Trophoblast cell (in vitro differentiated cells and primary cell): ENCODE results near the gene LGALS1.

Experiments
- DNase-seq, 2 donors: peaks; one replicate each; pipeline ENCODE4 v3.0.0-alpha.2; 2016
- H2AFZ ChIP-seq: 2 replicates; pipeline ENCODE4 v1.6.1; 2013; ENCODE audit warnings: low read length, moderate library complexity, mild to moderate bottlenecking; ENCODE audit not compliant: insufficient read depth, poor library complexity
- H2AK5ac ChIP-seq: 2 replicates; pipeline ENCODE4 v1.6.1; 2013; ENCODE audit warnings: mild to moderate bottlenecking, low read length
- H2BK120ac ChIP-seq: 2 replicates; pipeline ENCODE4 v1.6.1; 2013; ENCODE audit warnings: low read length, mild to moderate bottlenecking, moderate library complexity; ENCODE audit not compliant: insufficient read depth, poor library complexity
- H2BK12ac ChIP-seq: 2 replicates; pipeline ENCODE4 v1.6.1; 2013; ENCODE audit warnings: mild to moderate bottlenecking, low read length, moderate library complexity
- H2BK5ac ChIP-seq: 2 replicates; pipeline ENCODE4 v1.6.1; 2013; ENCODE audit warnings: low read length, low read depth, moderate library complexity, mild to moderate bottlenecking; ENCODE audit not compliant: poor library complexity
- H3K14ac ChIP-seq: 2 replicates; pipeline ENCODE4 v1.6.1; 2013; ENCODE audit warnings: mild to moderate bottlenecking, low read length
- H3K18ac ChIP-seq: 2 replicates; pipeline ENCODE4 v1.6.1; 2013; ENCODE audit warnings: mild to moderate bottlenecking, low read length
- H3K23ac ChIP-seq: 2 replicates; pipeline ENCODE4 v1.6.1; 2013; ENCODE audit warnings: low read length
- H3K27ac ChIP-seq: 2 replicates; pipeline ENCODE4 v1.5.1; 2013; ENCODE audit warnings: low read depth, mild to moderate bottlenecking, inconsistent platforms, low read length, moderate library complexity
- H3K27me3 ChIP-seq: 2 replicates; pipeline ENCODE4 v1.6.1; 2013; ENCODE audit warnings: inconsistent platforms, mild to moderate bottlenecking, low read length, moderate library complexity; ENCODE audit not compliant: insufficient read depth
- H3K36me3 ChIP-seq, 2 experiments: 1 replicate in 1 of 2; 2 replicates in 1 of 2; pipeline ENCODE4 v1.6.1; 2013; ENCODE audit warnings: low read length in 2 of 2, mild to moderate bottlenecking in 2 of 2, moderate library complexity in 1 of 2; ENCODE audit not compliant: insufficient read depth in 2 of 2, control insufficient read depth in 1 of 2
- H3K4ac ChIP-seq: 2 replicates; pipeline ENCODE4 v1.6.1; 2013; ENCODE audit warnings: low read depth, mild to moderate bottlenecking, low read length, moderate library complexity
- H3K4me1 ChIP-seq, 2 experiments: 1 replicate in 1 of 2; 2 replicates in 1 of 2; pipeline ENCODE4 v1.6.1; 2013; ENCODE audit warnings: low read length in 2 of 2, mild to moderate bottlenecking in 2 of 2, moderate library complexity in 1 of 2; ENCODE audit not compliant: insufficient read depth in 2 of 2, control insufficient read depth in 1 of 2
- H3K4me2 ChIP-seq: 2 replicates; pipeline ENCODE4 v1.6.1; 2013; ENCODE audit warnings: inconsistent platforms, mild to moderate bottlenecking, low read length, moderate library complexity
- H3K4me3 ChIP-seq: 2 replicates; pipeline ENCODE4 v1.5.1; 2013; ENCODE audit warnings: mild to moderate bottlenecking, low read depth, low read length, inconsistent platforms
- H3K79me1 ChIP-seq: one replicate; pipeline ENCODE4 v1.6.1; 2013; ENCODE audit warnings: low read length
- H3K79me2 ChIP-seq: 2 replicates; pipeline ENCODE4 v1.6.1; 2013; ENCODE audit warnings: low read length, mild to moderate bottlenecking; ENCODE audit not compliant: control insufficient read depth, insufficient read depth, poor library complexity
- H3K9ac ChIP-seq: 2 replicates; pipeline ENCODE4 v1.6.1; 2013; ENCODE audit warnings: mild to moderate bottlenecking, low read length
- H3K9me3 ChIP-seq: 2 replicates; pipeline ENCODE4 v1.6.1; 2013; ENCODE audit warnings: low read depth, mild to moderate bottlenecking, control low read depth, inconsistent platforms, low read length; ENCODE audit not compliant: insufficient read depth
- H4K12ac ChIP-seq: 2 replicates; pipeline ENCODE4 v1.6.1; 2013; ENCODE audit warnings: low read depth, mild to moderate bottlenecking, low read length, moderate library complexity
- H4K8ac ChIP-seq: 2 replicates; pipeline ENCODE4 v1.6.1; 2013; ENCODE audit warnings: low read depth, mild to moderate bottlenecking, low read length, moderate library complexity
- H4K91ac ChIP-seq: one replicate; pipeline ENCODE4 v1.6.1; 2013; ENCODE audit warnings: low read depth, mild to moderate bottlenecking, low read length, moderate library complexity
- WGBS: extraction: QIAGEN DNeasy Blood & Tissue Kit; methylation state at CpG from one replicate; pipeline ENCODE4 v1.1.7; 2013; ENCODE audit warnings: missing lambda C conversion rate; ENCODE audit not compliant: insufficient read length, insufficient coverage; ENCODE audit errors: extremely low coverage; 5-methylcytosine and 5-hydroxymethylcytosine counted together

The LGALS1 gene

DNA sequence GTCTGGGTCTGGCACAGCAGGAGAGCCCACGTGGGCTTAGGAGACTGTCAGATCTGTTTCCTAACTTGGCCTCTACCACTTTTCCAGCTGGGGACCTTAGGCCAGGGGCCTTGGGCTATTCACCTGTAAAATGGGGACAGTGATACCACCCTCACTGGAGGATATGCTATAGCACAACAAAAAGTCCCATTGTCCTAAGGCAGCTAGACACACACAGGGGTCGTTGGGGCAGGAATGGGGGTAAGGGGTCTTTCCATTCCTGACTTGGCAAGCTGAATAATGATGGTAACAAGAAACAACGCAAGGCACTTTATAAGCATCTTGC, 38.5 kb upstream of the LGALS1 start:
- H2BK120ac ChIP-seq, result no peak overlapping the region
- H3K9ac ChIP-seq, result no peak overlapping the region
- no peak overlapping the region for H2AFZ ChIP-seq
- no peak overlapping the region for H3K4me2 ChIP-seq
- H3K79me1 ChIP-seq, result peaks cover 24% of the 10 kb centered on the region
- H3K27me3 ChIP-seq, result no peaks in the 10 kb centered on the region
- peaks cover 9% of the 10 kb centered on the region for H3K79me2 ChIP-seq
- no CpG with 5 or more reads among the region's 3 CpGs for WGBS
- H3K36me3 ChIP-seq, result peaks cover 14 to 20% of the 10 kb centered on the region in 2 experiments
- no peak overlapping the region for H3K14ac ChIP-seq
- H3K4me3 ChIP-seq, result no peak overlapping the region
- H4K12ac ChIP-seq, result no peak overlapping the region
- no peak overlapping the region for H3K23ac ChIP-seq
- H3K27ac ChIP-seq, result no peak overlapping the region
- no peak overlapping the region for H4K8ac ChIP-seq
- H4K91ac ChIP-seq, result no peak overlapping the region
- no peak overlapping the region for H3K18ac ChIP-seq
- no peak overlapping the region for H2AK5ac ChIP-seq
- H3K9me3 ChIP-seq, result peaks cover 3% of the 10 kb centered on the region
- H3K4me1 ChIP-seq, result peaks cover 36 to 44% of the 10 kb centered on the region in 2 experiments
- H2BK5ac ChIP-seq, result no peak overlapping the region
- H2BK12ac ChIP-seq, result no peak overlapping the region
- DNase-seq, result no peak
- H3K4ac ChIP-seq, result no peak overlapping the region

DNA sequence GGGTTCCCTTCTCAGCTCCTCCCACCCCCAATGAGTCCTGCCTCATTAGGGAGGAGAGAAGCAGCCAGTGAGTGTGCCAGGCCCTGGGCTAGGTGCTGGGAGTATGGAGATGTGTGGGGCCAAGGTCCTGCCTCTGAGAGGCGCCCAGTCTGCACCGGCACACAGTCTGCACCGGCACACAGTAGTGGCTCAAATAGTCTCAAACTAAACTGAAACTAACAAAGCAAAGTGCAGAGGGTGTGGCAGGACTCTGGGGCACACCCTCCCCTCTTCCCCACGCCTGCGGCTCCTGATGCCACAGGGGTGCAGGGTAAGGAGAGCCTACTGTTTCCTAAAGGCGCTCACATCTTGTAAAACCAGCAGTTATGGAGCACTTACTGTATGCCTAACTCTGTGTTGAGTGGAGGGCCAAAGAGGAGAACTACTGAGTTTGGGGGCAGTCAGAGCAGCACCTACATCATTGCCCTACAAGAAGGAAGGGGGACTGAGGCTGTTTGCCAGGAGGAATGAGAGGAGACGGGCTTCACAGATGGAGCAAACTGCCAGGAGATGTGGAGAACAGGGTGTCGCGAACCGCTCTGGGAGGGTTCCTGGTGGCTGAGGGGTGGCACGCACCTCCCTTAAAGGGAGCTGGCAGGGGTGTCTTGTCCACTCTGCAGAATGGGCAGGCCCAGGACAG, 36.9 kb upstream of the LGALS1 start:
- H3K18ac ChIP-seq, result peak overlapping the region; percentile 13
- H2BK5ac ChIP-seq, result peak overlapping the region; percentile 29
- H3K4me2 ChIP-seq, result peak overlapping the region; percentile 60
- no CpG with 5 or more reads among the region's 11 CpGs for WGBS
- no peak overlapping the region for H3K9ac ChIP-seq
- peak overlapping the region; percentile 28 for H3K14ac ChIP-seq
- no peaks in the 10 kb centered on the region for H3K27me3 ChIP-seq
- peak overlapping the region; percentile 16 for H2AK5ac ChIP-seq
- H2BK12ac ChIP-seq, result peak overlapping the region; percentile 0
- DNase-seq, result no peak
- peak overlapping the region; percentile 17 for H3K4ac ChIP-seq
- peaks cover 18 to 22% of the 10 kb centered on the region in 2 experiments for H3K36me3 ChIP-seq
- peak overlapping the region; percentile 54 for H4K8ac ChIP-seq
- H4K91ac ChIP-seq, result peak overlapping the region; percentile 53
- H3K4me3 ChIP-seq, result no peak overlapping the region
- H3K27ac ChIP-seq, result peak overlapping the region; percentile 20
- H2BK120ac ChIP-seq, result peak overlapping the region; percentile 24
- H3K23ac ChIP-seq, result no peak overlapping the region
- peaks cover 24% of the 10 kb centered on the region for H3K79me1 ChIP-seq
- peak overlapping the region; percentile 28 for H2AFZ ChIP-seq
- H3K4me1 ChIP-seq, result peaks cover 35 to 39% of the 10 kb centered on the region in 2 experiments
- peaks cover 3% of the 10 kb centered on the region for H3K9me3 ChIP-seq
- peaks cover 9% of the 10 kb centered on the region for H3K79me2 ChIP-seq
- peak overlapping the region; percentile 60 for H4K12ac ChIP-seq

DNA sequence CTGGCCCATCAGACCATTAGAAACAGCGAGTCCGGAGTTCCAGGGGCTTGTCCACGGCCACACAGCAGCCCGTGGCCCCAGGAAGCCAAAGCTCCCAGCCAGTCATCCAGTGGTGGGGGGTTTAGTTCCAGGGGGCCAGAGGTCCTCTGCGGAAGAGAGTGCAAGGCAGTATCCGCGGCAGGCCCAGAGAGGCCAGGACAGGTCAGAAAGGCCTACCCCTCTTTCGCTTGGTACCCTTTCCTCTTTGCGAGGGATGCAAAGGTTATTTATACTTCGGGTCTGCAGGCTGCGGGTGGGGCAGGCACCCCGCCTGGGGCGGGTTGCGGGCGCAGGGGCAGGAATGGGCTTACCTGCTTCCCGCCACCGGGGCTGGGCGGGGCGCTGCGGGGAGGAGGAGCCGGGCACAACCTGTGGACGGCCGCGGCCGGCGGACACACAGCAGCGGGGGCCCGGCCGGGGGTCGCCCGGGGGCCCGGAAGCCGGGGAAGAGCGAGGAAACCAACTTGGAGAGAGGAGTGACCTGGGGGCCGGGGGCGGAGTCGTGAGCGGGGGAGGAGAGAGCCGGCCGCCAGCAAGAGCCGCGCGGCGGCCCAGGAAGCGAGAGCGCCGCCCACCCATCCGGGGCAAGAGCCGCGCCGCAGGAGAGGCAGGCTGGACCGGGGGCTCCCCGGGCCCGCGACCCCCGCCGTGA, 36.2 kb upstream of the LGALS1 start, which contains the start of gene SH3BP1:
Gene SH3BP1 (plus strand): TSS at position 600 of the 691 bp plus-strand sequence. CDS start 119 bp downstream, outside the sequence.
- Histone ChIP-seq H3K14ac (peak within 1 kb of the TSS; percentile 78), H3K4ac (peak within 1 kb of the TSS; percentile 84), H3K4me2 (peak within 1 kb of the TSS; percentile 60), H4K91ac (peak within 1 kb of the TSS; percentile 95), H3K4me1 (peaks cover 28 to 32% of the 10 kb centered on the region in 2 experiments), H3K23ac (peak within 1 kb of the TSS; percentile 11), H3K9ac (peak within 1 kb of the TSS; percentile 64), H3K9me3 (peaks cover 3% of the 10 kb centered on the region), H2BK12ac (peak within 1 kb of the TSS; percentile 93), H3K36me3 (peaks cover 23 to 27% of the 10 kb centered on the region in 2 experiments), H3K18ac (peak within 1 kb of the TSS; percentile 90), H4K12ac (peak within 1 kb of the TSS; percentile 60), H2AFZ (peak within 1 kb of the TSS; percentile 28), H2AK5ac (peak within 1 kb of the TSS; percentile 92), H3K27ac (peak within 1 kb of the TSS; percentile 72), H3K79me1 (peaks cover 19% of the 10 kb centered on the region), H4K8ac (peak within 1 kb of the TSS; percentile 81), H3K27me3 (no peaks in the 10 kb centered on the region), H2BK5ac (peak within 1 kb of the TSS; percentile 86), H2BK120ac (peak within 1 kb of the TSS; percentile 79), H3K4me3 (peak within 1 kb of the TSS; percentile 83), H3K79me2 (peaks cover 9% of the 10 kb centered on the region)
- no CpG with 5 or more reads among the region's 57 CpGs for WGBS
- peak; percentile 65 to 79 for DNase-seq

DNA sequence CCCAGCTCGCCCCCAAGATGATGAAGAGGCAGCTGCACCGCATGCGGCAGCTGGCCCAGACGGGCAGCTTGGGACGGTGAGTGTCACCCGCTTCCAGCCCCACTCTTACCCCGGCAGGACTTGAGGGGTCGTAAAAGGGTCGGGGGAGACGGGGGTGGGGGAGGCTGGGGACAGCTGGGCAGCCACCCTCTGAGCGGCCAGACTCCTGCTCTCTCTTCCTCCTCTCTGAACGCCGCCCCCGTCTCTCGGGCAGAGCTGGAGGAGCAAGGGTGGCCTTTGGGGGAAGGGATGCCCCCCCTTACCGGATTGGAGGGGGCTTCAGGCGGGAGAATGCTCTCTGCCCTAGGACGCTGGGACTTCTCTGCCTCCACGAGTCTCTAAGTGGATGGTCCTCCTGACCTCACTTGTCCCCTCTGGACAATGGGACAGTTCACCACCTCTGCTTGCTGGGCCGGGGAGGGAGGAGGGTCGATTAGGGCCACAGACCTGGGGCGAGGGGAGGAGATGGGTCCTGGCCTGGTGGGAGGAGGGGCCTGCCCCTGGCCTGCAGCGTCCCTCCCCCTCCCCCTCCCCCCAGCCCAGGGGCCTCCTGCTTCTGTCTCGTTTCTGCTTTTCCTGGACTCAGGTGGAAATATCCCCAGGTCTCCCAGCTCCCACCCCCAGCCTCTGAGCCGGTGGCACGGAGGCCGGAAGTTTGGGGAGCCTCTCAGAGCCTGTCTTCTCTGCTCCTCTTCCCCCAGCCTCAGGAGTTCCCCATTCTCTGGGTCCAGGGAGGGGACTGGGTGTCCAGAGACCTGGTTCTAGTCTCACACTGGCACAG, 35.5 kb upstream of the LGALS1 start:
- Histone ChIP-seq H3K4me2 (peak overlapping the region; percentile 60), H4K91ac (peak overlapping the region; percentile 95)
- peak in 1 of 2 donors; percentile 22 for DNase-seq

More for the DNA sequence above, 35.5 kb upstream of the LGALS1 start:
- peak overlapping the region; percentile 36 for H4K12ac ChIP-seq
- peak overlapping the region; percentile 86 for H2BK5ac ChIP-seq
- peaks cover 19% of the 10 kb centered on the region for H3K79me1 ChIP-seq
- H3K9me3 ChIP-seq, result peaks cover 3% of the 10 kb centered on the region
- H3K4me1 ChIP-seq, result peaks cover 22 to 25% of the 10 kb centered on the region in 2 experiments
- H3K36me3 ChIP-seq, result peaks cover 30 to 35% of the 10 kb centered on the region in 2 experiments
- peak overlapping the region; percentile 64 for H3K9ac ChIP-seq
- no CpG with 5 or more reads among the region's 27 CpGs for WGBS
- H2BK120ac ChIP-seq, result peak overlapping the region; percentile 79
- H3K27ac ChIP-seq, result peak overlapping the region; percentile 72
- peak overlapping the region; percentile 81 for H4K8ac ChIP-seq
- peak overlapping the region; percentile 11 for H3K23ac ChIP-seq
- peak overlapping the region; percentile 90 for H3K18ac ChIP-seq
- H3K79me2 ChIP-seq, result peaks cover 9% of the 10 kb centered on the region
- H2AFZ ChIP-seq, result no peak overlapping the region
- no peaks in the 10 kb centered on the region for H3K27me3 ChIP-seq
- peak overlapping the region; percentile 92 for H2AK5ac ChIP-seq
- H3K4me3 ChIP-seq, result peak overlapping the region; percentile 83
- H3K14ac ChIP-seq, result peak overlapping the region; percentile 78
- peak overlapping the region; percentile 84 for H3K4ac ChIP-seq
- peak overlapping the region; percentile 93 for H2BK12ac ChIP-seq
